Neural progenitor cell (in vitro differentiated cells): ENCODE data around the gene ARHGEF19.

Source experiments
- CTCF ChIP-seq: fragments of 200-600 bp; sonication (generic); IDR thresholded peaks from 2 replicates; pipeline ENCODE4 v1.5.1; 2017; ENCODE audit warnings: antibody characterized with exemption, mild to moderate bottlenecking
- EZH2phosphoT487 ChIP-seq: fragments of 200-600 bp; sonication (generic); IDR thresholded peaks from 2 replicates; pipeline ENCODE4 v1.6.1; 2017; ENCODE audit warnings: antibody characterized with exemption

GRCh38 chr1:16229976-16230740 is 17.7 kb upstream of the ARHGEF19 start:
- no peak for TF ChIP-seq CTCF
- no peak for TF ChIP-seq EZH2phosphoT487
